GM21526 (cell line): ENCODE measurements around the gene SUCNR1.
"Not testable (repeated sequence)": the region's sequence is repeated elsewhere in the genome, so short reads cannot be mapped to it uniquely, and the experiment has no call there.

ENCODE experiments used
- ATAC-seq: cut with Tn5 transposase; IDR thresholded peaks from one replicate; pipeline ENCODE4 v1.9.1; 2021; ENCODE audit warnings: moderate library complexity; ENCODE audit not compliant: unreplicated experiment, low FRiP score

SUCNR1 gene

GRCh38 chr3:151873398-151873797 lies at the start of gene SUCNR1:
Gene SUCNR1, plus strand, starts transcription at chr3:151873643. Its CDS starts 6,250 bp downstream, at chr3:151879893.
- no peak for ATAC-seq

GRCh38 chr3:151827816-151828215 lies 45.6 kb upstream of the SUCNR1 start:
- no peak for ATAC-seq

- ATAC-seq = no peak
Observed at GRCh38 chr3:151835751-151836525, 37.5 kb upstream of the SUCNR1 start.

- no peak for ATAC-seq
Observed at GRCh38 chr3:151837057-151837456, 36.4 kb upstream of the SUCNR1 start.

- peak; percentile 82 for ATAC-seq
Observed at GRCh38 chr3:151838574-151839312, 34.7 kb upstream of the SUCNR1 start.

- ATAC-seq = no peak
Observed at GRCh38 chr3:151839313-151839631, 34.2 kb upstream of the SUCNR1 start.

- ATAC-seq = no peak
Observed at GRCh38 chr3:151841801-151842200, 31.6 kb upstream of the SUCNR1 start.

- ATAC-seq = no peak
Observed at GRCh38 chr3:151843275-151843674, 30.2 kb upstream of the SUCNR1 start.

- ATAC-seq = no peak
Observed at GRCh38 chr3:151845306-151845905, 28.0 kb upstream of the SUCNR1 start.

- not testable (repeated sequence) for ATAC-seq
Observed at GRCh38 chr3:151850065-151850464, 23.4 kb upstream of the SUCNR1 start.

- no peak for ATAC-seq
Observed at GRCh38 chr3:151852074-151852811, 21.2 kb upstream of the SUCNR1 start.

- ATAC-seq = no peak
Observed at GRCh38 chr3:151856118-151856517, 17.3 kb upstream of the SUCNR1 start.

GRCh38 chr3:151856641-151857040 lies 16.8 kb upstream of the SUCNR1 start:
- no peak for ATAC-seq

GRCh38 chr3:151859233-151859673 lies 14.2 kb upstream of the SUCNR1 start:
- ATAC-seq = no peak

- no peak for ATAC-seq
Observed at GRCh38 chr3:151859905-151860304, 13.5 kb upstream of the SUCNR1 start.

GRCh38 chr3:151863611-151864010 lies 9.8 kb upstream of the SUCNR1 start:
- ATAC-seq = no peak

- no peak for ATAC-seq
Observed at GRCh38 chr3:151864423-151865101, 8.9 kb upstream of the SUCNR1 start.

- no peak for ATAC-seq
Observed at GRCh38 chr3:151866711-151867410, 6.6 kb upstream of the SUCNR1 start.

GRCh38 chr3:151867666-151868065 lies 5.8 kb upstream of the SUCNR1 start:
- no peak for ATAC-seq

GRCh38 chr3:151869181-151869580 lies 4.3 kb upstream of the SUCNR1 start:
- ATAC-seq = no peak
